Stromal cell of bone marrow (primary cell): ENCODE measurements around the gene EFCAB11.
"Not testable (repeated sequence)": the region's sequence is repeated elsewhere in the genome, so short reads cannot be mapped to it uniquely, and the experiment has no call there.

Experiments used
- DNase-seq: peaks from one replicate; pipeline ENCODE4 v3.0.0-alpha.2; 2012; ENCODE audit warnings: low read depth

EFCAB11 gene

GRCh38 chr14:89911010-89911919 is 43.3 kb downstream of the EFCAB11 start:
- peak; percentile 74 for DNase-seq

DNA sequence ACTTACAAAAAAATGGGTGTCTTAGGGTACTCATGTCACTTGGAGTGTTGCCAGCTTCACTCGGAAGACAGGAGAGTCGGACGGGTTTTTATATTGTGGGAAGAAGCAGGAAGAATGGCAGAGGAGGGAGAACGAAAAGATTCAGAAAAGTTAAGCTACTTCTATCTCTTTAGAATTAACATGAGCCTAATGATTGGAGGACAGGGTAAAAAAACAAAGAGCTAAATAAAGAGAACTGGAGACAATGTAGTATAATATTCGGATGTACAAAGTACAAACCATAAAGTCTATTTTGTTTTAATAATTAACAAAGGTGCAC is 43.9 kb downstream of the EFCAB11 start:
- DNase-seq, result no peak

DNA sequence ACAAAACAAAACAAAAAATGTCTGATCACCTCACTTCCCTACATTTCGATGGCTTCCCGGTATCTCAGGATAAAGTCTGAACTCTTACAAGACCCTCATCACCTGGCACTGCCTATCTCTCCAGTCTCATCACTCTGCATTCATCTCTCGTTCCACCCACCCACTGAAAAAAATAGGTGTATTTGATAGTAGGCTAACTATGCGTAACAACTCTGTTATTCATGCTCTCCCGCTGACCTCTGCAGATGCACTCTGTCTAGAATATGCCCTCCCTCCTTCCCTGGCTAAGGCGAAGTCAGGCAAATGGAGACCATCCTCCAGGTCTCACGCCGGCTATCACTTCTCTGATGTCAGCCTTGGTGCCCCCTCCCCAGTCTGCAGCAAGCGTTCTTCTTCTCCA is 44.9 kb downstream of the EFCAB11 start:
- no peak for DNase-seq

DNA sequence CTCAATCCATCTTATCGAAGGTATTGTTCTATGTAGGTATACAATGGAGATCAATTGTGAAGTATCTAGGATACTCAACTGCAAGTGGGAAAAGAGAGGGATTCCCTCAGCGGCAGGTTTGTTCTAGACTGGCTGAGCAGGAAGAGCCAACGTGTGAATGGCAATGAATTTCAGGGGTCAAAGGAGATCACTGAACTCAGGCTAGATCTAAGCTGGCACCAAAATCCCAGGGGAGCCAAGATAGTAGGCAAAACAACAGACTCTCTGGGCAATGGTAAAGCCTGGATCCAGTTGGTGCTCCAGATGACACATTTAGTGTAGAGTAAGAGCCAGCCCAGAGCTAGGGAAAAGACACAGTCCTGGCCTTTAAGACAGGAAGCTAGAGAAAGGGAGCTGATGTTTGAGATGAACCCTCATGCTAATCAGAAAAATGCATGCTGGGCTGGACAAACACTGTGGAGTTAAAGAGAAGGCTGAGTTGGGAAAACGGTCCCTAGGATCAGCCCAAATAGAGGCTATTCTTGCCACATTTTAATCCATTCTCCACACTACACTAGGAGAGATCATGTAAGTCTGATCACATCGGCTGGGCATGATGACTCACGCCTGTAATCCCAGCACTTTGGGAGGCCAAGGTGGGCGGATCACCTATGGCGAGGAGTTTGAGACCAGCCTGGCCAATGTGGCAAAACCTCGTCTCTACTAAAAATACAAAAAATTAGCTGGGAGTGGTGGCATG is 45.6 kb downstream of the EFCAB11 start:
- DNase-seq, result no peak

DNA sequence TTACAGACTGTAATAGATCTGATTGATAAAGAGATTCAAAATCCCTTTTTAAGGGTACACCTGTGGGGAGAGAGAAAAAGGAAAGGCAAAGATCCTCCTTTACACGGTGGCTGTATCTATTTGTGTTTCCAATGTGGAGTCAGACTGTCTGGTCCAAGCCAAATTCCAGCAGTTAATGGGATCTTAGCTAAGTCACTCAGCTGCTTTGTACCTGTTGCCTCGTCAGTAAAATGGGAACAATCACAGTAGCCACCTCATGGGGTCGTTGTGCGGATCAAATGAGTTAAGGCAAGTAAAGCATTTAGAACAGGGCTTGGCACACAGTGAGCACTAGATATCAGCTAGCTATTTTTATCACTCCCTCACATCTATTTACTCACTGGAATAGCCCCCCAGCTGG is 46.9 kb downstream of the EFCAB11 start:
- no peak for DNase-seq

DNA sequence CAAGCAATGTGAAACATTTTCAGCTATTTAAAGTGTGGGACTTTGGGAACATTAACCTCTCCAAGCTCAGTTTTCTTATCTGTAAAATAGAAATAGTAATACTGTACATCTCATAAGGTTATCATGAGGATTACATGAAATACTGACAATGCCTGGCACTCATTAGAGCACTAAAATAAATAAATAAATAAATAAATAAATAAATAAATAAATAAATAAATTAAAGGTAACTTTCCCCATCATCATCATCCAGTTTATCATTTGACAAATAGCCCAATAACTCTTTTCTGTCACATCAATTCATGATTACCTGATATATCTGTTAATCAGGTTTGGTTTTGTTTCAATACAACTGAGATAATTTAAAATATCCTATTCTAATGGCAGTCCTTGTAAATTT is 48.5 kb downstream of the EFCAB11 start:
- DNase-seq, result no peak

- DNase-seq, result no peak
Measured at GRCh38 chr14:89903340-89903952, 51.1 kb downstream of the EFCAB11 start.

DNA sequence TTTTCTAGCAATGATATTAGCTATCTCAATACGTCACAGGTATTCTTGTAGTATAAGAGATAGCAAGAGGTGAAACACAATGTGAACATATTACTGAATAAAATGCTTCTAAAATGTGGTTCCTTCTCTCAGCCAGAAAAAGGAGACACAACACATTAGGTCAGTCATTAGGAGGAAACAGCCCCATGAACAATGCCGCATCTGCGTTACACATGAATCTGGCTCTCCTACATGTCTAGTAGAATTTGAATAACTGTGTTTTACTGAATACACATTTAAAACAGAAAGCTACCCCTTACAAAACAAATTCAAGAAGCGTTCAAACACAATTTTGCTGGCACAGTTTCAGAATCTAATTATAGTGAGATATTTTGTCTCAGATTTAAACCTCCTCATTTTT is 51.6 kb downstream of the EFCAB11 start:
- DNase-seq, result no peak

DNA sequence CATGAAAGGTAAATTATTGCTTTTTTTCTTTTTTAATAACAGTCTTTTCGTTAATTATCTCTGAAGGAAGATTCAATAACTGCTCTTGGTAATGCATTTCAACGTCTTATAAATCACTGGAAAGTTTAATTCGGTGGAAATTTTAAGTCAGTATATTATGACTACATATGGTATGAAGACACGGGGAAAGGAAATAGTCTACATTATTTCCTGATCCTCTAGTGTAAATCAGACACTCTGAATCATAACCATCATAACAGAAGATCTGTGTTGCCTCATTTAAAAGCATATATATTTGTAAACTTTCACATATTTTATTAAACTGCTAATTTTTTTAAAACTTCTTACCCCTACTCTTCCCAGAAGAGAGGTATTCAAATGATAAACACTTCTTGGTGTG is 53.7 kb downstream of the EFCAB11 start:
- DNase-seq, result no peak

GRCh38 chr14:89899917-89900663 is 54.4 kb downstream of the EFCAB11 start:
- DNase-seq, result no peak

DNA sequence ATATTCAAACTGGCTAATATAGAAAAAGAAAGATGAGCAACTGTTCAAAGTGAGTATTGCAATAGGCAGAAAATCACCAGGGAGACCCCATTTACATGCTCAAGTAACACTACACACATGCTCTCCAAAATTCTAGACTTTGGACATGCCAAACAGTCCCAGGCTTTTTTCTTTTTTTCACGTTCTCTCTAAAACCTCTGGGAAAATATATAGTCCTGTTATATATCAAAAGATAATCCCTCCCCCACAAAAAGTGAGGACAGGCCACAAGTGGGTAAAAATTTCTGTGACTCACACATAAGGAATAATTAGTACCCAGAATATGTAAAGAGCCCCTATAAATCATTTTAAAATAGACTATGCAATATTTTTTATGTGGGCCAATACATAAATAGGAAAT is 55.2 kb downstream of the EFCAB11 start:
- no peak for DNase-seq

DNA sequence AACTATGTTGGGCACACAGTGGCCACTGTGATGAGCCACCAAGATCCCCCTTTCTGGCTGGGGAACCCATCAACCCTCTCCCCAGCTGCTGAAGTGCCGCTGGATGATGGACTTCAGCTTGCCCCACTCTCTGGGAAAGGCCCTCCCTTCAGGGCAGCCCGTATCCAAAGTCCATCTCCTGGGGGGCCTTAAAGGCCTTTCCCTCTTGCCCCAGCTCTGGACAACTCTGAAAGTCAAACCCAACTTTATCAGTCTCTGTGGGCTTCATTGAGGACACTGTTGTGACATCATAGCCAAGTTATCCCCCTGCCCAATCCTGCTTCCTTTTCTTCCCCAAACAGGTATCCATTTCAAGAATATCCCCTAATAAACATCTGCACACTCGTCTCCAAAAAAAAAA is 61.1 kb downstream of the EFCAB11 start:
- DNase-seq, result not testable (repeated sequence)

DNA sequence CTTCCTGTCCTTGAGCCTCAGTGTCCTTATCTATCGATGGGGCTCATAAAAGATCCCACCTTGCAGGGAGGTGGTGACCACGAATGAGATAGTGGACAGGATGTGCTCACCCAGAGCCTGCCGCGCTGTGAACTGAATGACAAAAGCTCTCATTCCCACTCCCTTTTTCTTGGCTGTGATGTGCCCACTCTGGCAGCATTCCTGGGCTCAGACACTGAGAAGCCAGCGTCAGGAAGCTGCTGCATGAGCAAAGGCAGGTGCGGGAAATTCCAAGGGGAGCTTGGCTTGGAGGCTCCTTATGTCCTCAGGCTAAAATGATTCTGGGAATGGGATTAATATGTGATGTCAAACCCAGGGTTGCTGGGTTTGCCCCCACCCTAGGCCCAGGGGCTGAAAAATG is 61.6 kb downstream of the EFCAB11 start:
- DNase-seq, result no peak

GRCh38 chr14:89891721-89892120 is 62.8 kb downstream of the EFCAB11 start:
- not testable (repeated sequence) for DNase-seq

GRCh38 chr14:89891055-89891454 is 63.5 kb downstream of the EFCAB11 start:
- DNase-seq, result no peak

DNA sequence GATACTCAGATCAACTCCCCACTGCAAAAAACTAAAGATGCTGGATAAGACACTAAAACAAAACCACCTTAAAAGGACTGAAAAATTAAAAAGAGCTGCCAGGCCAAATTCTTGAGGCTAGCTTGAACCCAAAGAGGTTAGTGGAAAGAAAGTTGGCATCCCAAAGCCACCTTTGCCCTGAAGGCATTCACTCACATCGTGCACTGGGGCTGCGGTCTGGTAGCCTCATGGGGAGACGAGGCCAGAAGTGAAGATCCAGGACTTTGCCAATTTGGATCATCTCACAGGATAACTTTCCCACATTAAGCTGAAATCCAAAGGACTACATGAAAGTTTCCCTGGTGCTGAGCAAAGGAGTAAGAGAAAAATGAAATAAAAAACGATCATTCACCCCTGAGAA is 63.9 kb downstream of the EFCAB11 start:
- no peak for DNase-seq

- no peak for DNase-seq
Measured at GRCh38 chr14:89889626-89890025, 64.9 kb downstream of the EFCAB11 start.

- DNase-seq, result no peak
Measured at GRCh38 chr14:89884761-89885160, 69.8 kb downstream of the EFCAB11 start.

GRCh38 chr14:89881839-89882238 is 72.7 kb downstream of the EFCAB11 start:
- DNase-seq, result no peak

DNA sequence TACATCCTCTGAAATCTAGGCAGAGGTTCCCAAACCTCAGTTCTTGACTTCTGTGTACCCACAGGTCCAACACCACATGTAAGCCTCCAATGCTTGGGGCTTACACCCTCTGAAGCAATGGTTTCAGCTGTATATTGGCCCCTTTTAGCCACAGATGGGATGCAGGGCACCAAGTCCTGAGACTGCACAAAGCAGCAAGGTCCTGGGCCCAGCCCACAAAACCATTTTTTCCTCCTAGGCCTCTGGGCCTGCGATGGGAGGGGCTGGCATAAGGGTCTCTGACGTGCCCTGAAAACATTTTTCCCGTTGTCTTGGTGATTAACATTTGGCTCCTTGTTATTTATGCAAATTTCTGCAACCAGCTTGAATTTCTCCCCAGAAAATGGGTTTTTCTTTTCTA is 80.4 kb downstream of the EFCAB11 start:
- DNase-seq, result not testable (repeated sequence)

DNA sequence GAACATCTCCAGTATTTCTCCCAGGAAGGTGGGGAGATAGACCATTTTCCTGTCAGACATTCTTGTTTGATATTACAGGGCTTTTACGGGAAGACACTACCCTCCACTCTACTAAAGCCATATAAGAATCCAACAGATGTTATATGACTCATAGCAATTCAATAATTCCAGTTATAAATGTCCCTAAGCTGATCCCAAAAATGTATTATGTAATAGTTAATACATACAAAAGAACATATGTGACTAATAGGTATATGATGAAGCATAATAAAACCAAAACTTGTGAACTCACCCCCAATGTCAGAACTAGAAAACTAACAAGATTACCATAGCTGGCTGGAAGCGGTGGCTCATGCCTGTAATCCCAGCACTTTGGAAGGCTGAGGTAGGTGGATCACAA is 84.2 kb downstream of the EFCAB11 start:
- DNase-seq, result no peak

GRCh38 chr14:89869606-89870005 is 84.9 kb downstream of the EFCAB11 start:
- DNase-seq, result no peak
